WTC11 (cell line): ENCODE data around the gene DIAPH1. TPM values are rescaled to one million over a fixed set of nuclear protein-coding genes. Genes with fewer than 3 reads are reported as not detected.

Experiments
- ATAC-seq: fragments of 200-7000 bp; cut with Tn5 transposase; 2 replicates; pipeline ENCODE4 v1.10.0; 2021; ENCODE audit warnings: mild to moderate bottlenecking, moderate library complexity
- CTCF ChIA-PET: fragments of 300-600 bp; sonication (Branson Sonifier 250); formaldehyde crosslinking; loops from one replicate; lab custom pipeline; 2021; ENCODE audit warnings: antibody characterized with exemption; lab: Charles Lee
- POLR2A ChIA-PET: fragments of 350-600 bp; sonication (Branson Sonifier 250); formaldehyde crosslinking; loops from one replicate; lab custom pipeline; 2021; ENCODE audit warnings: antibody characterized with exemption; lab: Charles Lee
- DNase-seq: peaks from one replicate; pipeline ENCODE4 v3.0.0; 2021; ENCODE audit warnings: low spot score
- H3K27ac Mint-ChIP-seq: 2 replicates; pipeline ENCODE4 v1.8.0; 2021; ENCODE audit warnings: mixed read lengths
- H3K27me3 Mint-ChIP-seq: 2 replicates; pipeline ENCODE4 v1.8.0; 2021; ENCODE audit warnings: low read depth, mild to moderate bottlenecking, moderate library complexity, mixed read lengths
- H3K36me3 Mint-ChIP-seq: 2 replicates; pipeline ENCODE4 v1.8.0; 2021; ENCODE audit warnings: mixed read lengths
- H3K4me1 Mint-ChIP-seq: 2 replicates; pipeline ENCODE4 v1.8.0; 2022; ENCODE audit warnings: mixed read lengths
- H3K4me3 Mint-ChIP-seq: 2 replicates; pipeline ENCODE4 v1.8.0; 2021; ENCODE audit warnings: mild to moderate bottlenecking, moderate library complexity, mixed read lengths
- H3K9me3 Mint-ChIP-seq: 2 replicates; pipeline ENCODE4 v1.8.0; 2021; ENCODE audit warnings: mixed read lengths
- ARID4B ChIP-seq: sonication (generic); formaldehyde crosslinking; IDR thresholded peaks from 2 replicates; pipeline ENCODE4 v1.8.0; 2023; ENCODE audit warnings: missing genetic modification reagents, mild to moderate bottlenecking, borderline replicate concordance
- ATF2 ChIP-seq: sonication (generic); formaldehyde crosslinking; IDR thresholded peaks from 2 replicates; pipeline ENCODE4 v1.8.1; 2022; ENCODE audit warnings: low read depth, missing genetic modification reagents, borderline replicate concordance
- ESRRA ChIP-seq: sonication (generic); formaldehyde crosslinking; IDR thresholded peaks from 2 replicates; pipeline ENCODE4 v1.8.1; 2022; ENCODE audit warnings: mild to moderate bottlenecking, missing genetic modification reagents, borderline replicate concordance
- ETV6 ChIP-seq: sonication (generic); formaldehyde crosslinking; IDR thresholded peaks from 2 replicates; pipeline ENCODE4 v1.8.1; 2022; ENCODE audit warnings: mild to moderate bottlenecking, missing genetic modification reagents
- GRHL2 ChIP-seq: fragments of 250-450 bp; sonication (Bioruptor Pico); IDR thresholded peaks from 2 replicates; pipeline ENCODE4 v1.8.0; 2022; ENCODE audit warnings: mild to moderate bottlenecking, moderate library complexity; ENCODE audit not compliant: insufficient replicate concordance, severe bottlenecking
- GTF2I ChIP-seq: fragments of 250-450 bp; sonication (Bioruptor Pico); conservative IDR thresholded peaks from 2 replicates; pipeline ENCODE4 v1.4.0; 2021; ENCODE audit warnings: mild to moderate bottlenecking
- IRF1 ChIP-seq: sonication (generic); formaldehyde crosslinking; IDR thresholded peaks from 2 replicates; pipeline ENCODE4 v1.8.0; 2023; ENCODE audit warnings: missing genetic modification reagents
- JAZF1 ChIP-seq: fragments of 250-450 bp; sonication (Bioruptor Pico); IDR thresholded peaks from 2 replicates; pipeline ENCODE4 v1.9.0; 2021; ENCODE audit warnings: moderate library complexity, mild to moderate bottlenecking, inconsistent platforms
- NFYB ChIP-seq: sonication (generic); formaldehyde crosslinking; conservative IDR thresholded peaks from 2 replicates; pipeline ENCODE4 v1.8.0; 2022; ENCODE audit warnings: low read depth, missing genetic modification reagents
- OVOL2 ChIP-seq: fragments of 250-450 bp; sonication (Bioruptor Pico); IDR thresholded peaks from 2 replicates; pipeline ENCODE4 v1.9.0; 2021; ENCODE audit warnings: mild to moderate bottlenecking, borderline replicate concordance
- TP53 ChIP-seq: sonication (generic); formaldehyde crosslinking; IDR thresholded peaks from 2 replicates; pipeline ENCODE4 v1.8.1; 2023; ENCODE audit warnings: mild to moderate bottlenecking, missing genetic modification reagents
- ZBTB21 ChIP-seq: sonication (generic); formaldehyde crosslinking; IDR thresholded peaks from 2 replicates; pipeline ENCODE4 v1.8.1; 2023; ENCODE audit warnings: mild to moderate bottlenecking, missing genetic modification reagents, borderline replicate concordance
- ZNF416 ChIP-seq: fragments of 250-450 bp; sonication (Bioruptor Pico); IDR thresholded peaks from 2 replicates; pipeline ENCODE4 v1.9.0; 2021; ENCODE audit warnings: mild to moderate bottlenecking, inconsistent platforms
- ZNF512 ChIP-seq: sonication (generic); formaldehyde crosslinking; IDR thresholded peaks from 2 replicates; pipeline ENCODE4 v1.8.1; 2022; ENCODE audit warnings: missing genetic modification reagents, borderline replicate concordance
- ZSCAN18 ChIP-seq: fragments of 250-450 bp; sonication (Bioruptor Pico); IDR thresholded peaks from 2 replicates; pipeline ENCODE4 v2.1.2; 2022; ENCODE audit warnings: mild to moderate bottlenecking, moderate library complexity
- total RNA-seq: library from RNA; stranded (reverse); gene quantifications from 3 replicates; pipeline ENCODE4 v1.2.3, GENCODE V29; 2021

DIAPH1 gene
- total RNA-seq, 1 experiment from 2014 or later: 109 TPM

GRCh38 chr5:141636413-141637122, 17.8 kb upstream of the DIAPH1 start, which contains the start of the genes HDAC3 and RELL2 (continued):
- TF ChIP-seq ARID4B (CRISPR knock-in tag) (0 out of 2 replicates have a peak, but pooled peaks have one; percentile 71), IRF1 (peak; percentile 76; the same call in 1 of the 2 replicates)
- TF ChIP-seq, all 79 proteins: peak for 11

- H3K4me3 Mint-ChIP-seq: peak overlapping the region; percentile 90
- POLR2A ChIA-PET: interaction anchor here (0.7 to 3.3 kb wide), 7 partner anchors 15 to 286 kb away, joined by 3 to 36 read pairs (median 5); partner anchors contain the start of genes ARAP3, DIAPH1, FCHSD1 and PCDHGB1
- CTCF ChIA-PET: interaction anchor here (1.1 to 3.9 kb wide), 14 partner anchors 13 to 333 kb away, joined by 3 to 106 read pairs (median 14); partner anchors contain the start of genes DIAPH1, FCHSD1, PCDH1 and PCDHGA10
Measured at GRCh38 chr5:141636106-141636412, 17.3 kb upstream of the DIAPH1 start.

GRCh38 chr5:141635646-141636045, 16.8 kb upstream of the DIAPH1 start:
- H3K4me3 Mint-ChIP-seq: peak overlapping the region; percentile 90
- H3K4me1 Mint-ChIP-seq: peaks cover 22% of the 10 kb centered on the region
- no peak for DNase-seq
- TF ChIP-seq ZNF416 (CRISPR knock-in tag): no peak
- no peak for TF ChIP-seq ATF2 (CRISPR knock-in tag)
- no peak for TF ChIP-seq GRHL2 (CRISPR knock-in tag)
- no peak for TF ChIP-seq GTF2I
- TF ChIP-seq JAZF1 (CRISPR knock-in tag): no peak
- TF ChIP-seq NFYB (CRISPR knock-in tag): no peak
- TF ChIP-seq ZSCAN18 (CRISPR knock-in tag): no peak
- TF ChIP-seq ESRRA (CRISPR knock-in tag): no peak
- TF ChIP-seq OVOL2 (CRISPR knock-in tag): no peak
- TF ChIP-seq ETV6 (CRISPR knock-in tag): no peak
- no peak for TF ChIP-seq ZBTB21 (CRISPR knock-in tag)
- TF ChIP-seq, all 79 proteins: peak for 0
- ChIA-PET POLR2A (interaction anchor here (0.7 to 3.3 kb wide), 4 partner anchors 17 to 286 kb away, joined by 3 to 36 read pairs (median 4); partner anchors contain the start of genes ARAP3, DIAPH1 and PCDHGB1), CTCF (interaction anchor here (1.1 to 3.9 kb wide), 9 partner anchors 16 to 333 kb away, joined by 7 to 106 read pairs (median 17); partner anchors contain the start of genes DIAPH1, FCHSD1, PCDHGA10 and RNF14)
- no peak for ATAC-seq
- Mint-ChIP-seq H3K36me3 (peaks cover 4% of the 10 kb centered on the region; the same call in 1 of the 2 replicates), H3K27ac (peak overlapping the region; percentile 90), H3K9me3 (no peaks in the 10 kb centered on the region), H3K27me3 (no peaks in the 10 kb centered on the region)

More at GRCh38 chr5:141636106-141636412, 17.3 kb upstream of the DIAPH1 start:
- ATAC-seq (no peak), DNase-seq (no peak)
- Mint-ChIP-seq H3K4me1 (peaks cover 22% of the 10 kb centered on the region), H3K36me3 (peaks cover 7% of the 10 kb centered on the region), H3K9me3 (no peaks in the 10 kb centered on the region), H3K27me3 (no peaks in the 10 kb centered on the region), H3K27ac (peak overlapping the region; percentile 90)
- TF ChIP-seq TP53 (CRISPR knock-in tag) (no peak), ZNF512 (CRISPR knock-in tag) (no peak)
